ENCODE measurements around the gene NT5C2. TPM values are rescaled to one million over a fixed set of nuclear protein-coding genes. Genes with fewer than 3 reads are reported as not detected.

The NT5C2 gene
- total and polyA plus RNA-seq, 2 of the 4 experiments (the other 2 are of a cell fraction): 60.0 to 65.1 TPM

DNA sequence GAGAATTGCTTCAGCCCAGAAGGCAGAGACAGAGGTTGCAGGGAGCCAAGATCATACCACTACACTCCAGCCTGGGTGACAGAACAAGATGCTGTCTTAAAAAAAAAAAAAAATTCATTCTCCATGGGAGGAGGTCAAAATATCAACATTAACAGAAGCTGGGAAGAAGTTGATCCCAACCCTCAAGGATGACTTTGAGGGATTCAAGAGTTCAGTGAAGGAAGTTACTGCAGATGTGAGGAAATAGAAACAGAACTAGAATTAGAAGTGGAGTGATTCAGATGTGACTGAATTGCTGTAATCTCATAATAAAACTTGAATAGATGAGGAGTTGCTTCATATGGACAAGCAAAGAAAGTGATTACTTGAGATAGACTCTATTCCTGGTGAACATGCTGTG, 32.9 kb upstream of the NT5C2 start:
- Histone ChIP-seq H3K4me1 (ENCODE audit: control insufficient read depth, insufficient read depth, low read length) (peaks cover 9% of the 10 kb centered on the region), H2AK9ac (replicated peaks; ENCODE audit: low read depth, low read length, poor library complexity) (no peak overlapping the region), H3K4ac (ENCODE audit: low read depth, low read length) (no peak overlapping the region), H4K8ac (ENCODE audit: low read depth in 2 of 2, low read length in 2 of 2) (no peak overlapping the region), H3K23ac (ENCODE audit: low read depth, low read length) (no peak overlapping the region), H3K4me3 (ENCODE audit: insufficient read depth, low read depth, low read length) (no peak overlapping the region), H2BK15ac (ENCODE audit: low read depth, low read length) (no peak overlapping the region), H3K79me1 (ENCODE audit: low read depth in 1 of 2, low read length in 2 of 2) (peaks cover 0 to 5% of the 10 kb centered on the region in 2 experiments; a peak in 1 of 4 replicates), H3K36me3 (ENCODE audit: control insufficient read depth, insufficient read depth, low read length) (no peaks in the 10 kb centered on the region), H3K4me2 (ENCODE audit: low read depth, low read length) (no peak overlapping the region), H2AFZ (replicated peaks; ENCODE audit: low read length, poor library complexity) (no peak overlapping the region), H4K20me1 (ENCODE audit: insufficient read depth, low read length) (no peaks in the 10 kb centered on the region), H3K14ac (replicated peaks; ENCODE audit: low read depth, low read length) (no peak overlapping the region), H3K27me3 (ENCODE audit: control insufficient read depth, insufficient read depth, low read length) (no peaks in the 10 kb centered on the region), H3K18ac (ENCODE audit: low read depth, low read length) (no peak overlapping the region), H2BK120ac (ENCODE audit: low read depth, low read length) (no peak overlapping the region), H3K9me1 (ENCODE audit: insufficient read depth, low read length) (peaks cover 3% of the 10 kb centered on the region; the same call in 1 of the 2 replicates), H2AK5ac (ENCODE audit: low read depth, low read length) (no peak overlapping the region), H2BK5ac (ENCODE audit: low read depth, low read length, poor library complexity, severe bottlenecking) (no peak overlapping the region), H3K9ac (ENCODE audit: low read depth, low read length) (no peak overlapping the region), H4K91ac (ENCODE audit: insufficient read depth, low read depth, low read length) (no peak overlapping the region; the same call in 1 of the 2 replicates), H4K5ac (ENCODE audit: low read depth, low read length) (no peak overlapping the region), H3K9me3 (ENCODE audit: control insufficient read depth, insufficient read depth, low read length) (peaks cover 9% of the 10 kb centered on the region), H3K27ac (ENCODE audit: insufficient read depth, low read length) (no peak overlapping the region), H2BK20ac (ENCODE audit: low read depth, low read length) (no peak overlapping the region), H3K56ac (ENCODE audit: extremely low read depth, insufficient read depth, low read length) (no peak overlapping the region)
- POLR2A ChIA-PET (ENCODE audit: unreplicated experiment): no interaction called here
- in situ Hi-C loops (cut with MboI; ENCODE audit: low sequenced_read_pairs): no loop called here
- ATAC-seq (ENCODE audit: low read depth) (no peak), DNase-seq (no peak)
- intact Hi-C loops (cut with micrococcal nuclease): no loop called here
- CTCF ChIA-PET: no interaction called here
- BruUV-seq (replicated peaks): no TSS peak
- dilution Hi-C loops (cut with HindIII; ENCODE audit: low sequenced_read_pairs, unreplicated experiment): no loop called here
- TF ChIP-seq FOS (IDR thresholded peaks at IDR 0.05; ENCODE audit: low read depth, low read length) (no peak), RCOR1 (IDR thresholded peaks at IDR 0.05; ENCODE audit: insufficient replicate concordance, low read length) (no peak), MXI1 (IDR thresholded peaks at IDR 0.05; ENCODE audit: borderline replicate concordance, low read depth, low read length) (no peak), POLR2A (IDR thresholded peaks at IDR 0.05; ENCODE audit: low read depth, low read length) (no peak), CEBPB (IDR thresholded peaks at IDR 0.05; ENCODE audit: low read depth, low read length) (no peak; the same call in 1 of the 2 replicates), RAD21 (IDR thresholded peaks at IDR 0.05; ENCODE audit: low read length) (no peak), BHLHE40 (IDR thresholded peaks at IDR 0.05; ENCODE audit: low read depth, low read length) (no peak), MAZ (IDR thresholded peaks at IDR 0.05; ENCODE audit: borderline replicate concordance, low read depth, low read length) (no peak), SMC3 (IDR thresholded peaks at IDR 0.05; ENCODE audit: low read depth, low read length) (no peak), MAFK (IDR thresholded peaks at IDR 0.05; ENCODE audit: low read depth, low read length) (no peak)
- TF ChIP-seq, protein P1, sequence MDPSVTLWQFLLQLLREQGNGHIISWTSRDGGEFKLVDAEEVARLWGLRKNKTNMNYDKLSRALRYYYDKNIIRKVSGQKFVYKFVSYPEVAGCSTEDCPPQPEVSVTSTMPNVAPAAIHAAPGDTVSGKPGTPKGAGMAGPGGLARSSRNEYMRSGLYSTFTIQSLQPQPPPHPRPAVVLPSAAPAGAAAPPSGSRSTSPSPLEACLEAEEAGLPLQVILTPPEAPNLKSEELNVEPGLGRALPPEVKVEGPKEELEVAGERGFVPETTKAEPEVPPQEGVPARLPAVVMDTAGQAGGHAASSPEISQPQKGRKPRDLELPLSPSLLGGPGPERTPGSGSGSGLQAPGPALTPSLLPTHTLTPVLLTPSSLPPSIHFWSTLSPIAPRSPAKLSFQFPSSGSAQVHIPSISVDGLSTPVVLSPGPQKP (IDR thresholded peaks at IDR 0.05; ENCODE audit: borderline replicate concordance, low read depth, low read length): no peak

Measured in IMR-90 (cell line).